Keratinocyte (primary cell): ENCODE data around the gene DLL4. TPM values are rescaled to one million over a fixed set of nuclear protein-coding genes. Genes with fewer than 3 reads are reported as not detected.

ENCODE experiments used
- DNase-seq: peaks from one replicate; pipeline ENCODE4 v3.0.0-alpha.2; 2011; ENCODE audit warnings: low read depth, missing footprints, low spot score
- FAIRE-seq: peaks from 2 replicates; lab custom pipeline; 2011; peaks lifted over from hg19 to GRCh38; lab: Jason Lieb, UNC
- H2AFZ ChIP-seq: 2 replicates; pipeline ENCODE4 v1.6.0; 2012; ENCODE audit warnings: low read length, control low read depth, inconsistent platforms; ENCODE audit not compliant: control insufficient read depth
- H3K27ac ChIP-seq: 2 replicates; pipeline ENCODE4 v1.5.1; 2011; ENCODE audit warnings: low read length; ENCODE audit not compliant: control insufficient read depth, insufficient read depth
- H3K27me3 ChIP-seq: 3 replicates; pipeline ENCODE4 v1.6.0; 2011; ENCODE audit warnings: low read length; ENCODE audit not compliant: control insufficient read depth, insufficient read depth; ENCODE audit errors: extremely low read depth
- H3K36me3 ChIP-seq, 2 experiments: 2 replicates in 1 of 2; 3 replicates in 1 of 2; pipeline ENCODE4 v1.5.1; 2011; ENCODE audit warnings: low read length in 2 of 2, mild to moderate bottlenecking in 1 of 2; ENCODE audit not compliant: control insufficient read depth in 2 of 2, insufficient read depth in 2 of 2; ENCODE audit errors: extremely low read depth in 1 of 2
- H3K4me1 ChIP-seq: 3 replicates; pipeline ENCODE4 v1.5.1; 2011; ENCODE audit warnings: low read length; ENCODE audit not compliant: control insufficient read depth, insufficient read depth; ENCODE audit errors: extremely low read depth
- H3K4me2 ChIP-seq: 3 replicates; pipeline ENCODE4 v1.6.0; 2011; ENCODE audit warnings: low read depth, low read length; ENCODE audit not compliant: control insufficient read depth, insufficient read depth; ENCODE audit errors: extremely low read depth
- H3K4me3 ChIP-seq, 3 experiments: fragments of 200-600 bp in 1 of 3; sonication (generic) in 1 of 3; 2 replicates in 2 of 3; 3 replicates in 1 of 3; pipeline ENCODE4 v1.5.1; 2011 to 2016; ENCODE audit warnings: low read length in 3 of 3, mild to moderate bottlenecking in 3 of 3, control low read depth in 2 of 3, inconsistent platforms in 1 of 3, low read depth in 1 of 3, mixed read lengths in 1 of 3, mixed run types in 1 of 3, moderate library complexity in 1 of 3; ENCODE audit not compliant: control insufficient read depth in 2 of 3, insufficient read depth in 2 of 3; ENCODE audit errors: extremely low read depth in 1 of 3
- H3K79me2 ChIP-seq: 2 replicates; pipeline ENCODE4 v1.6.0; 2012; ENCODE audit warnings: low read length; ENCODE audit not compliant: control insufficient read depth, insufficient read depth
- H3K9ac ChIP-seq: 3 replicates; pipeline ENCODE4 v1.6.0; 2011; ENCODE audit warnings: low read length; ENCODE audit not compliant: control insufficient read depth, insufficient read depth; ENCODE audit errors: extremely low read depth
- H3K9me1 ChIP-seq: 3 replicates; pipeline ENCODE4 v1.6.0; 2011; ENCODE audit warnings: low read length; ENCODE audit not compliant: control insufficient read depth, insufficient read depth; ENCODE audit errors: extremely low read depth
- H3K9me3 ChIP-seq: 2 replicates; pipeline ENCODE4 v1.5.1; 2012; ENCODE audit warnings: low read depth, low read length; ENCODE audit not compliant: control insufficient read depth
- H4K20me1 ChIP-seq: 3 replicates; pipeline ENCODE4 v1.6.0; 2011; ENCODE audit warnings: low read length; ENCODE audit not compliant: control insufficient read depth, insufficient read depth; ENCODE audit errors: extremely low read depth
- CTCF ChIP-seq, 3 experiments: IDR thresholded peaks in 1 of 3; conservative IDR thresholded peaks in 1 of 3; optimal IDR thresholded peaks in 1 of 3; 2 replicates in 2 of 3; 3 replicates in 1 of 3; pipeline versions ENCODE3 to v1.5.1; 2011; ENCODE audit warnings: low read length in 3 of 3, mild to moderate bottlenecking in 3 of 3, moderate library complexity in 2 of 3, control low read depth in 1 of 3, inconsistent platforms in 1 of 3; ENCODE audit not compliant: insufficient read depth in 2 of 3; ENCODE audit errors: extremely low read depth in 1 of 3
- EZH2 ChIP-seq: IDR thresholded peaks from one replicate; pipeline ENCODE4 v1.6.1; 2012; ENCODE audit warnings: inconsistent platforms, mild to moderate bottlenecking, low read length, moderate library complexity
- dilution Hi-C: fragments of 300-500 bp; cut with MboI; formaldehyde crosslinking; loops from one replicate; pipeline ENCODE4 v1.7.0; 2020; ENCODE audit warnings: low sequenced_read_pairs; ENCODE audit not compliant: extremely low pct_ligation_motif_present
- polyA plus RNA-seq, 5 experiments: library from polyadenylated mRNA; depleted of rRNA in 3 of 5; stranded (reverse) in 3 of 5; stranded (forward) in 1 of 5; unstranded in 1 of 5; fragments of >200 nt; gene quantifications; 1 replicate in 1 of 5; 2 replicates in 3 of 5; 3 replicates in 1 of 5; pipeline versions ENCODE4 v1.2.1 to v1.2.3, GENCODE V29; 2011 to 2012; ENCODE audit warnings: missing spikeins in 2 of 5, low read depth in 1 of 5, low replicate concordance in 1 of 5

The DLL4 gene
- polyA plus RNA-seq, 1 donor (not counting 4 experiments of a cell fraction or from before 2014, with no cell fraction given), result not detected

DNA sequence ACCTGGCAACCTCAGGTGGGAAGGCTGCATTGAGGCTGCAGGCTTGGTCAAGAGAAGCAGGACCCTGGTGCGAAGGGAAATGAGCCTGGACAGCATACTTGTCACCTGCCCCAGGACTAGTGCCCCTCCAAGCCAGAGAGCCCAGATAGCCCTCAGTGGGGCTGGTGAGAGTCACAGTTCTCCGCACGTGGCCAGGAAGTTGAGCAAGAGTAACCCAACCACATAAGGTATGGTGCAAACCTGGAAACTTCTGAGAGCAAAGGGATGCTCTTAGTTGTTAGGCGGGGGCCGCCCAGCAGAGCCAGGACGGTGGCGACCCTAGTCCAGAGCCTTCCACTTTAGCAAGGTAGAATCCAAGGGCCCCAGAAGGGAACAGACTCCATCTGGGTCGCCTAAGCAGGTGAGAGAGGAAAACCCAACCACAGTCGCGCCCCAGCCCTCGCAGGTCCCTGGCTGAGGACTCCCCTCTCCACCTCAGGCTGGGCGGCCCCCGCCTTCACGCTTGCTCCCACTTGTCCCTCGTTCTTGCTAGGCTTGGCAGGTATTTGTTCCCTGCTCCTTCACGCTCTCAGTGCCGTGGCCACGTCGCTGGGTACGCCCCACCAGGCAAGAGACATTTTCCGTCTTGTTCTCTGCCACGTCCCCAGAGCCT is 36.0 kb upstream of the DLL4 start:
- DNase-seq (no peak), FAIRE-seq (no peak)
- TF ChIP-seq EZH2 (no peak), CTCF (optimal IDR thresholded peaks at IDR 0.05 in 1 of 3, IDR thresholded peaks at IDR 0.05 in 1 of 3, conservative IDR thresholded peaks at IDR 0.05 in 1 of 3; ENCODE audit: extremely low read depth in 1 of 3, insufficient read depth in 2 of 3, low read length in 3 of 3) (no peak)
- H3K27me3 ChIP-seq, result no peaks in the 10 kb centered on the region
- no peaks in the 10 kb centered on the region for H3K9me1 ChIP-seq
- H3K4me1 ChIP-seq, result peaks cover 15% of the 10 kb centered on the region
- H3K79me2 ChIP-seq, result peaks cover 16% of the 10 kb centered on the region
- H3K4me2 ChIP-seq, result peak overlapping the region; percentile 88
- H3K9me3 ChIP-seq, result no peaks in the 10 kb centered on the region
- peaks cover 0 to 6% of the 10 kb centered on the region in 2 experiments for H3K36me3 ChIP-seq
- H3K9ac ChIP-seq, result peak overlapping the region; percentile 80
- H3K4me3 ChIP-seq, result no peak overlapping the region
- dilution Hi-C loops, result no loop called here
- H4K20me1 ChIP-seq, result no peaks in the 10 kb centered on the region
- no peak overlapping the region for H3K27ac ChIP-seq
- peak overlapping the region; percentile 92 for H2AFZ ChIP-seq

- TF ChIP-seq EZH2 (no peak), CTCF (optimal IDR thresholded peaks at IDR 0.05 in 1 of 3, IDR thresholded peaks at IDR 0.05 in 1 of 3, conservative IDR thresholded peaks at IDR 0.05 in 1 of 3; ENCODE audit: extremely low read depth in 1 of 3, insufficient read depth in 2 of 3, low read length in 3 of 3) (peak; percentile 68 to 98 (median 87))
- peak; percentile 65 for FAIRE-seq
- H3K36me3 ChIP-seq, result peaks cover 2 to 6% of the 10 kb centered on the region in 2 experiments
These were observed 35.1 kb upstream of the DLL4 start, which contains the start of gene VPS18 for GRCh38 chr15:40893733-40894680. Gene VPS18, plus strand, starts transcription at chr15:40894450. Its CDS starts 319 bp downstream, at chr15:40894769.

More at GRCh38 chr15:40893733-40894680, 35.1 kb upstream of the DLL4 start, which contains the start of gene VPS18:
- H3K27me3 ChIP-seq, result no peaks in the 10 kb centered on the region
- peak within 1 kb of the TSS; percentile 92 for H2AFZ ChIP-seq
- no peaks in the 10 kb centered on the region for H3K9me1 ChIP-seq
- dilution Hi-C loops, result no loop called here
- H3K4me1 ChIP-seq, result peaks cover 15% of the 10 kb centered on the region
- peak within 1 kb of the TSS; percentile 94 to 96 (median 95) for H3K4me3 ChIP-seq
- H4K20me1 ChIP-seq, result no peaks in the 10 kb centered on the region
- DNase-seq, result no peak
- peaks cover 16% of the 10 kb centered on the region for H3K79me2 ChIP-seq
- peak within 1 kb of the TSS; percentile 97 for H3K4me2 ChIP-seq
- peak within 1 kb of the TSS; percentile 98 for H3K9ac ChIP-seq
- no peaks in the 10 kb centered on the region for H3K9me3 ChIP-seq
- H3K27ac ChIP-seq, result peak within 1 kb of the TSS; percentile 96
